AG09309 (cell line): Measurements from ENCODE around the gene NMRK1.

Source experiments
- DNase-seq: peaks from one replicate; pipeline ENCODE4 v3.0.0-alpha.2; 2010; ENCODE audit warnings: low read depth
- H3K4me3 ChIP-seq: 2 replicates; pipeline ENCODE4 v1.5.1; 2011; ENCODE audit warnings: mild to moderate bottlenecking, low read depth, low read length, moderate library complexity; ENCODE audit not compliant: control insufficient read depth
- TF ChIP-seq, protein P1 (sequence below): IDR thresholded peaks from 2 replicates; pipeline ENCODE4 v1.5.1; 2011; ENCODE audit warnings: mild to moderate bottlenecking, low read depth, low read length, inconsistent platforms; ENCODE audit not compliant: insufficient read depth, control insufficient read depth; ENCODE audit errors: missing control alignments

NMRK1 gene

DNA sequence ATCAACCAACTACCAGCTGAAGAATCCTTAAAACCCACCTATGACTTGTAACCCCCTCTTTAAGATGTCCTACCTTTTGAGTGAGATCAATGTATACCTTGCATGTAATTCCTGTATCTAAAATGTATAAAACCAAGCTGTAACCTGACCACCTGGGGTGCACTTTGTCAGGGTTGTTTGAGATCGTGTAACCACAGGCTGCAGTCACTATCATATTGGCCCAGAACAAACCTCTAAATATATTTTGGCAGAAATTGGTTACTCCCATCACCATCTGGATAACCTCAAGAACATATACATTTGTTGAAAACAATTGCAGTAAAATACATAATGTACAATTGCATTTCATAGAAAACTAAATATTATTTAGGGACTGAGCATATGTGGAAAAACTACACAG, 68.3 kb downstream of the NMRK1 start:
- DNase-seq = no peak
- no peak overlapping the region for H3K4me3 ChIP-seq
- TF ChIP-seq, protein P1, sequence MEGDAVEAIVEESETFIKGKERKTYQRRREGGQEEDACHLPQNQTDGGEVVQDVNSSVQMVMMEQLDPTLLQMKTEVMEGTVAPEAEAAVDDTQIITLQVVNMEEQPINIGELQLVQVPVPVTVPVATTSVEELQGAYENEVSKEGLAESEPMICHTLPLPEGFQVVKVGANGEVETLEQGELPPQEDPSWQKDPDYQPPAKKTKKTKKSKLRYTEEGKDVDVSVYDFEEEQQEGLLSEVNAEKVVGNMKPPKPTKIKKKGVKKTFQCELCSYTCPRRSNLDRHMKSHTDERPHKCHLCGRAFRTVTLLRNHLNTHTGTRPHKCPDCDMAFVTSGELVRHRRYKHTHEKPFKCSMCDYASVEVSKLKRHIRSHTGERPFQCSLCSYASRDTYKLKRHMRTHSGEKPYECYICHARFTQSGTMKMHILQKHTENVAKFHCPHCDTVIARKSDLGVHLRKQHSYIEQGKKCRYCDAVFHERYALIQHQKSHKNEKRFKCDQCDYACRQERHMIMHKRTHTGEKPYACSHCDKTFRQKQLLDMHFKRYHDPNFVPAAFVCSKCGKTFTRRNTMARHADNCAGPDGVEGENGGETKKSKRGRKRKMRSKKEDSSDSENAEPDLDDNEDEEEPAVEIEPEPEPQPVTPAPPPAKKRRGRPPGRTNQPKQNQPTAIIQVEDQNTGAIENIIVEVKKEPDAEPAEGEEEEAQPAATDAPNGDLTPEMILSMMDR = no peak

GRCh38 chr9:75019022-75019421, 68.9 kb downstream of the NMRK1 start:
- H3K4me3 ChIP-seq = no peak overlapping the region
- TF ChIP-seq, protein P1 = no peak
- DNase-seq = no peak

DNA sequence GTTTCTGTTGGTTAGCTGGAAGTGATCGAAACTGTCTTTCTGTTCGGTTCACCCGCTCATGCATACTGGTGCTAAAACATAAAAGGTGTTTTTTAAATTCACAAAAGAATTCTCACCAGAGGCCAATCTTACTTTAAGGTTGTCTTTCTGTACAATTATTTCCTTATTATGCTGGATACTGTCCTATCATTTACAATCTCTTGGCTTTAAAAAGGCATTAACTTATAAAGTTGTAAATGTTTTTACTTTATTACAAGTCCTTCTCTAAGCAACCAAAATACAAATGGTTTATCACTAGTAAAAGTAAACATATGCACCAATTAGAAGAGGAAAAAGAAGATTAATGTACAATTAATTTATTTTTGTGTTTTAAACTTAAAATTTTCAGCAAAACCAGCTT, 70.6 kb downstream of the NMRK1 start:
- DNase-seq = no peak
- TF ChIP-seq, protein P1 = no peak
- H3K4me3 ChIP-seq = no peak overlapping the region

GRCh38 chr9:75013735-75014134, 74.2 kb downstream of the NMRK1 start:
- TF ChIP-seq, protein P1 = no peak
- no peak overlapping the region for H3K4me3 ChIP-seq
- no peak for DNase-seq
